ENCODE measurements around the gene SPECC1L. TPM values are rescaled to one million over a fixed set of nuclear protein-coding genes. Genes with fewer than 3 reads are reported as not detected.

Gene SPECC1L
- total and polyA plus RNA-seq, 10 of the 15 experiments (the other 5 are each of a cell fraction or from before 2014, with no cell fraction given), result 1.9 to 40.6 (median 19.1) TPM

- TF ChIP-seq, protein P1, sequence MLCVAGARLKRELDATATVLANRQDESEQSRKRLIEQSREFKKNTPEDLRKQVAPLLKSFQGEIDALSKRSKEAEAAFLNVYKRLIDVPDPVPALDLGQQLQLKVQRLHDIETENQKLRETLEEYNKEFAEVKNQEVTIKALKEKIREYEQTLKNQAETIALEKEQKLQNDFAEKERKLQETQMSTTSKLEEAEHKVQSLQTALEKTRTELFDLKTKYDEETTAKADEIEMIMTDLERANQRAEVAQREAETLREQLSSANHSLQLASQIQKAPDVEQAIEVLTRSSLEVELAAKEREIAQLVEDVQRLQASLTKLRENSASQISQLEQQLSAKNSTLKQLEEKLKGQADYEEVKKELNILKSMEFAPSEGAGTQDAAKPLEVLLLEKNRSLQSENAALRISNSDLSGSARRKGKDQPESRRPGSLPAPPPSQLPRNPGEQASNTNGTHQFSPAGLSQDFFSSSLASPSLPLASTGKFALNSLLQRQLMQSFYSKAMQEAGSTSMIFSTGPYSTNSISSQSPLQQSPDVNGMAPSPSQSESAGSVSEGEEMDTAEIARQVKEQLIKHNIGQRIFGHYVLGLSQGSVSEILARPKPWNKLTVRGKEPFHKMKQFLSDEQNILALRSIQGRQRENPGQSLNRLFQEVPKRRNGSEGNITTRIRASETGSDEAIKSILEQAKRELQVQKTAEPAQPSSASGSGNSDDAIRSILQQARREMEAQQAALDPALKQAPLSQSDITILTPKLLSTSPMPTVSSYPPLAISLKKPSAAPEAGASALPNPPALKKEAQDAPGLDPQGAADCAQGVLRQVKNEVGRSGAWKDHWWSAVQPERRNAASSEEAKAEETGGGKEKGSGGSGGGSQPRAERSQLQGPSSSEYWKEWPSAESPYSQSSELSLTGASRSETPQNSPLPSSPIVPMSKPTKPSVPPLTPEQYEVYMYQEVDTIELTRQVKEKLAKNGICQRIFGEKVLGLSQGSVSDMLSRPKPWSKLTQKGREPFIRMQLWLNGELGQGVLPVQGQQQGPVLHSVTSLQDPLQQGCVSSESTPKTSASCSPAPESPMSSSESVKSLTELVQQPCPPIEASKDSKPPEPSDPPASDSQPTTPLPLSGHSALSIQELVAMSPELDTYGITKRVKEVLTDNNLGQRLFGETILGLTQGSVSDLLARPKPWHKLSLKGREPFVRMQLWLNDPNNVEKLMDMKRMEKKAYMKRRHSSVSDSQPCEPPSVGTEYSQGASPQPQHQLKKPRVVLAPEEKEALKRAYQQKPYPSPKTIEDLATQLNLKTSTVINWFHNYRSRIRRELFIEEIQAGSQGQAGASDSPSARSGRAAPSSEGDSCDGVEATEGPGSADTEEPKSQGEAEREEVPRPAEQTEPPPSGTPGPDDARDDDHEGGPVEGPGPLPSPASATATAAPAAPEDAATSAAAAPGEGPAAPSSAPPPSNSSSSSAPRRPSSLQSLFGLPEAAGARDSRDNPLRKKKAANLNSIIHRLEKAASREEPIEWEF (IDR thresholded peaks at IDR 0.05; ENCODE audit: insufficient replicate concordance, low read depth, low read length), result no peak
- no peak for TF ChIP-seq ZBTB4 (CRISPR knock-in tag; IDR thresholded peaks at IDR 0.05)
- no peak; the same call in 1 of the 2 replicates for TF ChIP-seq POLR2AphosphoS5 (IDR thresholded peaks at IDR 0.05; ENCODE audit: low read length)
- TF ChIP-seq, protein P2, sequence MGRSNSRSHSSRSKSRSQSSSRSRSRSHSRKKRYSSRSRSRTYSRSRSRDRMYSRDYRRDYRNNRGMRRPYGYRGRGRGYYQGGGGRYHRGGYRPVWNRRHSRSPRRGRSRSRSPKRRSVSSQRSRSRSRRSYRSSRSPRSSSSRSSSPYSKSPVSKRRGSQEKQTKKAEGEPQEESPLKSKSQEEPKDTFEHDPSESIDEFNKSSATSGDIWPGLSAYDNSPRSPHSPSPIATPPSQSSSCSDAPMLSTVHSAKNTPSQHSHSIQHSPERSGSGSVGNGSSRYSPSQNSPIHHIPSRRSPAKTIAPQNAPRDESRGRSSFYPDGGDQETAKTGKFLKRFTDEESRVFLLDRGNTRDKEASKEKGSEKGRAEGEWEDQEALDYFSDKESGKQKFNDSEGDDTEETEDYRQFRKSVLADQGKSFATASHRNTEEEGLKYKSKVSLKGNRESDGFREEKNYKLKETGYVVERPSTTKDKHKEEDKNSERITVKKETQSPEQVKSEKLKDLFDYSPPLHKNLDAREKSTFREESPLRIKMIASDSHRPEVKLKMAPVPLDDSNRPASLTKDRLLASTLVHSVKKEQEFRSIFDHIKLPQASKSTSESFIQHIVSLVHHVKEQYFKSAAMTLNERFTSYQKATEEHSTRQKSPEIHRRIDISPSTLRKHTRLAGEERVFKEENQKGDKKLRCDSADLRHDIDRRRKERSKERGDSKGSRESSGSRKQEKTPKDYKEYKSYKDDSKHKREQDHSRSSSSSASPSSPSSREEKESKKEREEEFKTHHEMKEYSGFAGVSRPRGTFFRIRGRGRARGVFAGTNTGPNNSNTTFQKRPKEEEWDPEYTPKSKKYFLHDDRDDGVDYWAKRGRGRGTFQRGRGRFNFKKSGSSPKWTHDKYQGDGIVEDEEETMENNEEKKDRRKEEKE (IDR thresholded peaks at IDR 0.05), result no peak
- TF ChIP-seq, protein P3, sequence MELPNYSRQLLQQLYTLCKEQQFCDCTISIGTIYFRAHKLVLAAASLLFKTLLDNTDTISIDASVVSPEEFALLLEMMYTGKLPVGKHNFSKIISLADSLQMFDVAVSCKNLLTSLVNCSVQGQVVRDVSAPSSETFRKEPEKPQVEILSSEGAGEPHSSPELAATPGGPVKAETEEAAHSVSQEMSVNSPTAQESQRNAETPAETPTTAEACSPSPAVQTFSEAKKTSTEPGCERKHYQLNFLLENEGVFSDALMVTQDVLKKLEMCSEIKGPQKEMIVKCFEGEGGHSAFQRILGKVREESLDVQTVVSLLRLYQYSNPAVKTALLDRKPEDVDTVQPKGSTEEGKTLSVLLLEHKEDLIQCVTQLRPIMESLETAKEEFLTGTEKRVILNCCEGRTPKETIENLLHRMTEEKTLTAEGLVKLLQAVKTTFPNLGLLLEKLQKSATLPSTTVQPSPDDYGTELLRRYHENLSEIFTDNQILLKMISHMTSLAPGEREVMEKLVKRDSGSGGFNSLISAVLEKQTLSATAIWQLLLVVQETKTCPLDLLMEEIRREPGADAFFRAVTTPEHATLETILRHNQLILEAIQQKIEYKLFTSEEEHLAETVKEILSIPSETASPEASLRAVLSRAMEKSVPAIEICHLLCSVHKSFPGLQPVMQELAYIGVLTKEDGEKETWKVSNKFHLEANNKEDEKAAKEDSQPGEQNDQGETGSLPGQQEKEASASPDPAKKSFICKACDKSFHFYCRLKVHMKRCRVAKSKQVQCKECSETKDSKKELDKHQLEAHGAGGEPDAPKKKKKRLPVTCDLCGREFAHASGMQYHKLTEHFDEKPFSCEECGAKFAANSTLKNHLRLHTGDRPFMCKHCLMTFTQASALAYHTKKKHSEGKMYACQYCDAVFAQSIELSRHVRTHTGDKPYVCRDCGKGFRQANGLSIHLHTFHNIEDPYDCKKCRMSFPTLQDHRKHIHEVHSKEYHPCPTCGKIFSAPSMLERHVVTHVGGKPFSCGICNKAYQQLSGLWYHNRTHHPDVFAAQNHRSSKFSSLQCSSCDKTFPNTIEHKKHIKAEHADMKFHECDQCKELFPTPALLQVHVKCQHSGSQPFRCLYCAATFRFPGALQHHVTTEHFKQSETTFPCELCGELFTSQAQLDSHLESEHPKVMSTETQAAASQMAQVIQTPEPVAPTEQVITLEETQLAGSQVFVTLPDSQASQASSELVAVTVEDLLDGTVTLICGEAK (IDR thresholded peaks at IDR 0.05; ENCODE audit: borderline replicate concordance), result no peak
- TF ChIP-seq, protein P4, sequence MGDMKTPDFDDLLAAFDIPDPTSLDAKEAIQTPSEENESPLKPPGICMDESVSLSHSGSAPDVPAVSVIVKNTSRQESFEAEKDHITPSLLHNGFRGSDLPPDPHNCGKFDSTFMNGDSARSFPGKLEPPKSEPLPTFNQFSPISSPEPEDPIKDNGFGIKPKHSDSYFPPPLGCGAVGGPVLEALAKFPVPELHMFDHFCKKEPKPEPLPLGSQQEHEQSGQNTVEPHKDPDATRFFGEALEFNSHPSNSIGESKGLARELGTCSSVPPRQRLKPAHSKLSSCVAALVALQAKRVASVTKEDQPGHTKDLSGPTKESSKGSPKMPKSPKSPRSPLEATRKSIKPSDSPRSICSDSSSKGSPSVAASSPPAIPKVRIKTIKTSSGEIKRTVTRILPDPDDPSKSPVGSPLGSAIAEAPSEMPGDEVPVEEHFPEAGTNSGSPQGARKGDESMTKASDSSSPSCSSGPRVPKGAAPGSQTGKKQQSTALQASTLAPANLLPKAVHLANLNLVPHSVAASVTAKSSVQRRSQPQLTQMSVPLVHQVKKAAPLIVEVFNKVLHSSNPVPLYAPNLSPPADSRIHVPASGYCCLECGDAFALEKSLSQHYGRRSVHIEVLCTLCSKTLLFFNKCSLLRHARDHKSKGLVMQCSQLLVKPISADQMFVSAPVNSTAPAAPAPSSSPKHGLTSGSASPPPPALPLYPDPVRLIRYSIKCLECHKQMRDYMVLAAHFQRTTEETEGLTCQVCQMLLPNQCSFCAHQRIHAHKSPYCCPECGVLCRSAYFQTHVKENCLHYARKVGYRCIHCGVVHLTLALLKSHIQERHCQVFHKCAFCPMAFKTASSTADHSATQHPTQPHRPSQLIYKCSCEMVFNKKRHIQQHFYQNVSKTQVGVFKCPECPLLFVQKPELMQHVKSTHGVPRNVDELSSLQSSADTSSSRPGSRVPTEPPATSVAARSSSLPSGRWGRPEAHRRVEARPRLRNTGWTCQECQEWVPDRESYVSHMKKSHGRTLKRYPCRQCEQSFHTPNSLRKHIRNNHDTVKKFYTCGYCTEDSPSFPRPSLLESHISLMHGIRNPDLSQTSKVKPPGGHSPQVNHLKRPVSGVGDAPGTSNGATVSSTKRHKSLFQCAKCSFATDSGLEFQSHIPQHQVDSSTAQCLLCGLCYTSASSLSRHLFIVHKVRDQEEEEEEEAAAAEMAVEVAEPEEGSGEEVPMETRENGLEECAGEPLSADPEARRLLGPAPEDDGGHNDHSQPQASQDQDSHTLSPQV (IDR thresholded peaks at IDR 0.05), result no peak
These were observed 130.3 kb downstream of the SPECC1L start (continued) for GRCh38 chr22:24400726-24401596.
